K562 (cell line): ENCODE measurements around the gene MTPN. TPM values are rescaled to one million over a fixed set of nuclear protein-coding genes. Genes with fewer than 3 reads are reported as not detected.
A peak's percentile ranks its signal among the peaks of the same experiment; 100 is the strongest.

Source experiments
- ADNP ChIP-seq: fragments of 200-800 bp; sonication (Bioruptor generic); IDR thresholded peaks from 2 replicates; pipeline ENCODE4 v1.6.1; 2016; ENCODE audit warnings: missing genetic modification characterization, missing compliant biosample characterization
- BMI1 ChIP-seq: fragments of 150-350 bp; IDR thresholded peaks from 2 replicates; pipeline ENCODE4 v1.6.1; 2014; ENCODE audit warnings: low read length
- CEBPG ChIP-seq, 3 experiments: fragments of 200-800 bp in 1 of 3; sonication (Bioruptor generic) in 1 of 3; sonication (generic) in 1 of 3; formaldehyde crosslinking in 1 of 3; IDR thresholded peaks in 2 of 3; conservative IDR thresholded peaks in 1 of 3; 2 replicates each; pipeline versions ENCODE4 v1.6.1 to v1.8.0; 2016 to 2022; ENCODE audit warnings: missing compliant biosample characterization in 2 of 3, missing genetic modification characterization in 2 of 3, mild to moderate bottlenecking in 1 of 3, missing genetic modification reagents in 1 of 3
- EP400 ChIP-seq: fragments of 450-650 bp; IDR thresholded peaks from 2 replicates; pipeline ENCODE4 v1.6.1; 2017; ENCODE audit warnings: antibody characterized with exemption, mild to moderate bottlenecking, moderate library complexity
- FOXK2 ChIP-seq, 2 experiments: fragments of 450-650 bp; IDR thresholded peaks in 1 of 2; conservative IDR thresholded peaks in 1 of 2; 2 replicates each; pipeline ENCODE4 v1.6.1; 2016; ENCODE audit warnings: low read depth in 2 of 2, mild to moderate bottlenecking in 1 of 2
- JUND ChIP-seq, 2 experiments: IDR thresholded peaks; 2 replicates in 1 of 2; 3 replicates in 1 of 2; pipeline ENCODE4 v1.6.1; 2011; ENCODE audit warnings: borderline replicate concordance in 2 of 2, low read depth in 2 of 2, low read length in 2 of 2, improper control_type of control experiment in 1 of 2, missing biosample characterization in 1 of 2, missing genetic modification characterization in 1 of 2, missing genetic modification reagents in 1 of 2
- NCOA4 ChIP-seq: fragments of 450-650 bp; IDR thresholded peaks from 2 replicates; pipeline ENCODE4 v1.6.1; 2018; ENCODE audit warnings: mild to moderate bottlenecking; ENCODE audit not compliant: partially characterized antibody
- TGIF2 ChIP-seq: sonication (generic); formaldehyde crosslinking; IDR thresholded peaks from 2 replicates; pipeline ENCODE4 v1.8.1; 2022; ENCODE audit warnings: mild to moderate bottlenecking, missing genetic modification reagents, moderate library complexity
- polyA plus RNA-seq, 8 experiments: library from polyadenylated mRNA; depleted of rRNA in 4 of 8; stranded (reverse) in 5 of 8; unstranded in 3 of 8; fragments of >200 nt; fragmentation: Nextera tagmentation in 2 of 8; fragmentation: Illumina TruSeq in 1 of 8; extraction: Ambion mirVana in 2 of 8; extraction: Trizol in 1 of 8; gene quantifications; 2 replicates each; pipeline versions ENCODE4 v1.2.1 to v1.2.3, GENCODE V29; 2011 to 2014; ENCODE audit warnings: inconsistent platforms in 1 of 8, missing spikeins in 1 of 8
- total RNA-seq, 7 experiments: library from RNA; depleted of rRNA in 6 of 7; stranded (reverse); fragments of >200 nt in 6 of 7; fragmentation: Illumina TruSeq in 2 of 7; extraction: Trizol in 2 of 7; gene quantifications; 2 replicates each; pipeline versions ENCODE4 v1.2.1 to v1.2.3, GENCODE V29; 2011 to 2021; ENCODE audit warnings: low replicate concordance in 1 of 7
- TF ChIP-seq, protein P1 (sequence below): sonication (generic); formaldehyde crosslinking; IDR thresholded peaks from 2 replicates; pipeline ENCODE4 v1.8.0; 2022; ENCODE audit warnings: mild to moderate bottlenecking, missing genetic modification reagents
- TF ChIP-seq, protein P2 (sequence below): fragments of 450-650 bp; IDR thresholded peaks from 2 replicates; pipeline ENCODE4 v1.6.1; 2016; ENCODE audit warnings: low read depth, mild to moderate bottlenecking, moderate library complexity
- TF ChIP-seq, protein P3 (sequence below): fragments of 250-450 bp; sonication (Bioruptor Pico); IDR thresholded peaks from 2 replicates; pipeline ENCODE4 v1.9.0; 2021; ENCODE audit warnings: mild to moderate bottlenecking
- TF ChIP-seq, protein P4 (sequence below): fragments of 250-450 bp; sonication (Bioruptor Pico); IDR thresholded peaks from 2 replicates; pipeline ENCODE4 v1.4.0; 2020
- TF ChIP-seq, protein P5 (sequence below): fragments of 250-450 bp; sonication (Bioruptor Pico); IDR thresholded peaks from 2 replicates; pipeline ENCODE4 v1.8.0; 2021; ENCODE audit warnings: mild to moderate bottlenecking, moderate library complexity

Gene MTPN
- total and polyA plus RNA-seq, 9 of the 15 experiments (the other 6 are each of a cell fraction or from before 2014, with no cell fraction given) = 68.5 to 261 (median 156) TPM

DNA sequence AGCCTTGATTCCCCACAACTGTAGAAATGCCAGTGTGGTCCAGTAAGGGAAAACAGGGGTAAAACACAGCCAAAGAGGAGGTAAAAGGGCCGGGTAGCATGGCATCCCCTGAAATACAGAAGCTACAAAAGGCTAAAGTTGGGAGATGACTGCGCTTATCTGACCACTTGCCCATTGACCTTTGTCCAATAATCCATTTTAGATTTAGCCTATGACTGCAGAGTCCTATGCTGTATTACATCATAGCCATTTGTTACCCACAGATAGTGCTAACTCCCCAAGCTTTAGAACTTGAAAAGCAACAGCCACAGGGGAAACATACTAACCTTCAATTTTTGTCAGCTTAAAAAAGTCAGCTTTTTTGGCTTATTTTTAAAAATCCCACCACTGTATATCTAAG, 26.2 kb downstream of the MTPN start (continued):
- TF ChIP-seq, protein P1, sequence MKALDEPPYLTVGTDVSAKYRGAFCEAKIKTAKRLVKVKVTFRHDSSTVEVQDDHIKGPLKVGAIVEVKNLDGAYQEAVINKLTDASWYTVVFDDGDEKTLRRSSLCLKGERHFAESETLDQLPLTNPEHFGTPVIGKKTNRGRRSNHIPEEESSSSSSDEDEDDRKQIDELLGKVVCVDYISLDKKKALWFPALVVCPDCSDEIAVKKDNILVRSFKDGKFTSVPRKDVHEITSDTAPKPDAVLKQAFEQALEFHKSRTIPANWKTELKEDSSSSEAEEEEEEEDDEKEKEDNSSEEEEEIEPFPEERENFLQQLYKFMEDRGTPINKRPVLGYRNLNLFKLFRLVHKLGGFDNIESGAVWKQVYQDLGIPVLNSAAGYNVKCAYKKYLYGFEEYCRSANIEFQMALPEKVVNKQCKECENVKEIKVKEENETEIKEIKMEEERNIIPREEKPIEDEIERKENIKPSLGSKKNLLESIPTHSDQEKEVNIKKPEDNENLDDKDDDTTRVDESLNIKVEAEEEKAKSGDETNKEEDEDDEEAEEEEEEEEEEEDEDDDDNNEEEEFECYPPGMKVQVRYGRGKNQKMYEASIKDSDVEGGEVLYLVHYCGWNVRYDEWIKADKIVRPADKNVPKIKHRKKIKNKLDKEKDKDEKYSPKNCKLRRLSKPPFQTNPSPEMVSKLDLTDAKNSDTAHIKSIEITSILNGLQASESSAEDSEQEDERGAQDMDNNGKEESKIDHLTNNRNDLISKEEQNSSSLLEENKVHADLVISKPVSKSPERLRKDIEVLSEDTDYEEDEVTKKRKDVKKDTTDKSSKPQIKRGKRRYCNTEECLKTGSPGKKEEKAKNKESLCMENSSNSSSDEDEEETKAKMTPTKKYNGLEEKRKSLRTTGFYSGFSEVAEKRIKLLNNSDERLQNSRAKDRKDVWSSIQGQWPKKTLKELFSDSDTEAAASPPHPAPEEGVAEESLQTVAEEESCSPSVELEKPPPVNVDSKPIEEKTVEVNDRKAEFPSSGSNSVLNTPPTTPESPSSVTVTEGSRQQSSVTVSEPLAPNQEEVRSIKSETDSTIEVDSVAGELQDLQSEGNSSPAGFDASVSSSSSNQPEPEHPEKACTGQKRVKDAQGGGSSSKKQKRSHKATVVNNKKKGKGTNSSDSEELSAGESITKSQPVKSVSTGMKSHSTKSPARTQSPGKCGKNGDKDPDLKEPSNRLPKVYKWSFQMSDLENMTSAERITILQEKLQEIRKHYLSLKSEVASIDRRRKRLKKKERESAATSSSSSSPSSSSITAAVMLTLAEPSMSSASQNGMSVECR (CRISPR knock-in tag) = no peak
- TF ChIP-seq JUND (IDR thresholded peaks at IDR 0.05; ENCODE audit: borderline replicate concordance, low read depth, low read length) = peak; percentile 67; the same call in 1 of the 2 replicates
- TF ChIP-seq JUND (tag; IDR thresholded peaks at IDR 0.05; ENCODE audit: borderline replicate concordance, low read depth, low read length) = no peak; the same call in 2 of the 3 replicates
- TF ChIP-seq, protein P2, sequence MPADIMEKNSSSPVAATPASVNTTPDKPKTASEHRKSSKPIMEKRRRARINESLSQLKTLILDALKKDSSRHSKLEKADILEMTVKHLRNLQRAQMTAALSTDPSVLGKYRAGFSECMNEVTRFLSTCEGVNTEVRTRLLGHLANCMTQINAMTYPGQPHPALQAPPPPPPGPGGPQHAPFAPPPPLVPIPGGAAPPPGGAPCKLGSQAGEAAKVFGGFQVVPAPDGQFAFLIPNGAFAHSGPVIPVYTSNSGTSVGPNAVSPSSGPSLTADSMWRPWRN = no peak
- no peak for TF ChIP-seq NCOA4
- TF ChIP-seq, protein P3, sequence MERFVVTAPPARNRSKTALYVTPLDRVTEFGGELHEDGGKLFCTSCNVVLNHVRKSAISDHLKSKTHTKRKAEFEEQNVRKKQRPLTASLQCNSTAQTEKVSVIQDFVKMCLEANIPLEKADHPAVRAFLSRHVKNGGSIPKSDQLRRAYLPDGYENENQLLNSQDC (CRISPR knock-in tag) = no peak
- no peak for TF ChIP-seq BMI1
- no peak for TF ChIP-seq EP400
- TF ChIP-seq, protein P4, sequence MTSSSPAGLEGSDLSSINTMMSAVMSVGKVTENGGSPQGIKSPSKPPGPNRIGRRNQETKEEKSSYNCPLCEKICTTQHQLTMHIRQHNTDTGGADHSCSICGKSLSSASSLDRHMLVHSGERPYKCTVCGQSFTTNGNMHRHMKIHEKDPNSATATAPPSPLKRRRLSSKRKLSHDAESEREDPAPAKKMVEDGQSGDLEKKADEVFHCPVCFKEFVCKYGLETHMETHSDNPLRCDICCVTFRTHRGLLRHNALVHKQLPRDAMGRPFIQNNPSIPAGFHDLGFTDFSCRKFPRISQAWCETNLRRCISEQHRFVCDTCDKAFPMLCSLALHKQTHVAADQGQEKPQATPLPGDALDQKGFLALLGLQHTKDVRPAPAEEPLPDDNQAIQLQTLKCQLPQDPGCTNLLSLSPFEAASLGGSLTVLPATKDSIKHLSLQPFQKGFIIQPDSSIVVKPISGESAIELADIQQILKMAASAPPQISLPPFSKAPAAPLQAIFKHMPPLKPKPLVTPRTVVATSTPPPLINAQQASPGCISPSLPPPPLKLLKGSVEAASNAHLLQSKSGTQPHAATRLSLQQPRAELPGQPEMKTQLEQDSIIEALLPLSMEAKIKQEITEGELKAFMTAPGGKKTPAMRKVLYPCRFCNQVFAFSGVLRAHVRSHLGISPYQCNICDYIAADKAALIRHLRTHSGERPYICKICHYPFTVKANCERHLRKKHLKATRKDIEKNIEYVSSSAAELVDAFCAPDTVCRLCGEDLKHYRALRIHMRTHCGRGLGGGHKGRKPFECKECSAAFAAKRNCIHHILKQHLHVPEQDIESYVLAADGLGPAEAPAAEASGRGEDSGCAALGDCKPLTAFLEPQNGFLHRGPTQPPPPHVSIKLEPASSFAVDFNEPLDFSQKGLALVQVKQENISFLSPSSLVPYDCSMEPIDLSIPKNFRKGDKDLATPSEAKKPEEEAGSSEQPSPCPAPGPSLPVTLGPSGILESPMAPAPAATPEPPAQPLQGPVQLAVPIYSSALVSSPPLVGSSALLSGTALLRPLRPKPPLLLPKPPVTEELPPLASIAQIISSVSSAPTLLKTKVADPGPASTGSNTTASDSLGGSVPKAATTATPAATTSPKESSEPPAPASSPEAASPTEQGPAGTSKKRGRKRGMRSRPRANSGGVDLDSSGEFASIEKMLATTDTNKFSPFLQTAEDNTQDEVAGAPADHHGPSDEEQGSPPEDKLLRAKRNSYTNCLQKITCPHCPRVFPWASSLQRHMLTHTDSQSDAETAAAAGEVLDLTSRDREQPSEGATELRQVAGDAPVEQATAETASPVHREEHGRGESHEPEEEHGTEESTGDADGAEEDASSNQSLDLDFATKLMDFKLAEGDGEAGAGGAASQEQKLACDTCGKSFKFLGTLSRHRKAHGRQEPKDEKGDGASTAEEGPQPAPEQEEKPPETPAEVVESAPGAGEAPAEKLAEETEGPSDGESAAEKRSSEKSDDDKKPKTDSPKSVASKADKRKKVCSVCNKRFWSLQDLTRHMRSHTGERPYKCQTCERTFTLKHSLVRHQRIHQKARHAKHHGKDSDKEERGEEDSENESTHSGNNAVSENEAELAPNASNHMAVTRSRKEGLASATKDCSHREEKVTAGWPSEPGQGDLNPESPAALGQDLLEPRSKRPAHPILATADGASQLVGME (CRISPR knock-in tag) = no peak
- TF ChIP-seq FOXK2 (conservative IDR thresholded peaks at IDR 0.05 in 1 of 2, IDR thresholded peaks at IDR 0.05 in 1 of 2; ENCODE audit: low read depth in 2 of 2) = no peak
- no peak for TF ChIP-seq ADNP (tag)
- TF ChIP-seq CEBPG (CRISPR knock-in tag; IDR thresholded peaks at IDR 0.05) = peak; percentile 15; the same call in 1 of the 2 replicates
- peak in 1 of 2 experiments; percentile 72; a peak in 2 of 4 replicates for TF ChIP-seq CEBPG (tag; conservative IDR thresholded peaks at IDR 0.05 in 1 of 2, IDR thresholded peaks at IDR 0.05 in 1 of 2)
- TF ChIP-seq, protein P5, sequence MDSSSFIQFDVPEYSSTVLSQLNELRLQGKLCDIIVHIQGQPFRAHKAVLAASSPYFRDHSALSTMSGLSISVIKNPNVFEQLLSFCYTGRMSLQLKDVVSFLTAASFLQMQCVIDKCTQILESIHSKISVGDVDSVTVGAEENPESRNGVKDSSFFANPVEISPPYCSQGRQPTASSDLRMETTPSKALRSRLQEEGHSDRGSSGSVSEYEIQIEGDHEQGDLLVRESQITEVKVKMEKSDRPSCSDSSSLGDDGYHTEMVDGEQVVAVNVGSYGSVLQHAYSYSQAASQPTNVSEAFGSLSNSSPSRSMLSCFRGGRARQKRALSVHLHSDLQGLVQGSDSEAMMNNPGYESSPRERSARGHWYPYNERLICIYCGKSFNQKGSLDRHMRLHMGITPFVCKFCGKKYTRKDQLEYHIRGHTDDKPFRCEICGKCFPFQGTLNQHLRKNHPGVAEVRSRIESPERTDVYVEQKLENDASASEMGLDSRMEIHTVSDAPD (CRISPR knock-in tag) = no peak
- TF ChIP-seq TGIF2 (CRISPR knock-in tag) = no peak
